Left renal pelvis (tissue), 4 donors: ENCODE data around the gene BLTP3A. TPM values are rescaled to one million over a fixed set of nuclear protein-coding genes. Genes with fewer than 3 reads are reported as not detected.
"Not testable (repeated sequence)": the region's sequence is repeated elsewhere in the genome, so short reads cannot be mapped to it uniquely, and the experiment has no call there.

Experiments used
- DNase-seq, 4 donors: peaks; one replicate each; pipeline ENCODE4 v3.0.0-alpha.2; 2013; ENCODE audit warnings: low read depth in 4 of 4, low spot score in 3 of 4
- polyA plus RNA-seq, 4 donors: library from polyadenylated mRNA; unstranded; fragments of 120-200 nt; gene quantifications; one replicate each; pipeline ENCODE4 v1.2.1, GENCODE V29; 2013; ENCODE audit not compliant: insufficient read length in 4 of 4

The BLTP3A gene
- polyA plus RNA-seq, 4 donors, result 9.6 to 14.8 (median 13.8) TPM

- DNase-seq, result not testable (repeated sequence)
Measured at GRCh38 chr6:34787152-34787551, 4.7 kb upstream of the BLTP3A start.

DNA sequence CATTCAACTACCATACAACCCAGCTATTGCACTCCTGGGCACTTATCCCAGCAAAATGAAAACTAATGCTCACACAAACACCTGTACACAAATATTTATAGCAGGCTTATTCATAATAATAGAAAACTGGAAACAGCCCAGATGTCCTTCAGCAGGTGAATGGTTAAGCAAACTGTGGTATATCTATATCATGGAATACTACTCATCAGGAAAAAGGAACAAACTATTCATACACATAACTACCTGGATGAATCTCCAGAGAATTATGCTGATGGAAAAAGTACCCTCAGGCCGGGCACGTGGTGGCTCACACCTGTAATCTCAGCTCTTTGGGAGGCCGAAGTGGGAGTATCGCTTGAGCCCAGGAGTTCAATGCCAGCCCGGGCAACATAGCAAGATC, 3.8 kb upstream of the BLTP3A start:
- no peak for DNase-seq

- peak in 2 of 4 donors; percentile 5 to 27 for DNase-seq
Measured at GRCh38 chr6:34791164-34791700, 651 bp upstream of the BLTP3A start.

DNA sequence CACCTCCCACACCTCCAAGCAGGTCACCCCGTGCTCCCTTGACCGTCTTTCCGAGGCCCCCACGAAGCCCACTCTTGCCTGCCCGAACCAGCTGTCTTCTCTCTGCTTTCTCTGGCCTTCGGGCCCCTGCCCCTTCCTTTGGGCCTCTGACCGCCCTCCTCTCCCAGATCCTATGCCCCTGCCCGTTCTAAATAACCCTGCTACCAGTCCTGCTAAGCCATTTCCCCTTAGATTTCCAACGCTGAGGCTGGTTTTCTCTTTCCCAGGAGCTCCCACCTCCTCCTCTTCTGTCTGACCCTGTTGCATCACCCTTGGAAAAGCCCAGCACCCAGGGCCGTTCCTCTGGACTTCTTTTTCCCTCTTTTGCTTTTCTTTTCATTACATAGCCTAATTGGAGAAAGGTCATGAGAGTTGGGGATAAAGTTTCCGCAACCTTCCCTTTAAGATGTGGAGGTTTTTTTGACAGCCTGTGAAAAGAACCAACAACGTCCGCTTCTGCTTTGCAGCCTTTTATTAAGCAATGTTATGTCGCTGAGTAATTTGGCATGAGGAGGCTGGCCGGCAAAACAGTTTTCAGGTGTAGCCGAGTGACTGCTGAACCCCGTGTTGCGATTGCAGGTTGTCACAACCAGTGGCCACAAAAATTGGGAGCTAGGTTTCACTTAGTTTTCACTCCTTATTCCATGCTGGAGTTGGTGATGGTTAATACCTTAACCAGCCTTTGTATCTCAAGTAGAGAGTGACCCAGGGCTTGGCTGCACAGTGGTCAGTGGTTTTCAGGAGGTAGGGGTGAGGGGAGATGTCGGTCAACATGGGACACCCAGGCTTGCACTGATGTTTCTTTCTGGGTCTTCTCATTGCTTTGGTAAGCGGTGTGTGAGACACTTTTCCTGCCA, 970 bp downstream of the BLTP3A start:
- peak; percentile 12 to 35 (median 26) for DNase-seq

GRCh38 chr6:34793877-34794276, 2.0 kb downstream of the BLTP3A start:
- no peak for DNase-seq

DNA sequence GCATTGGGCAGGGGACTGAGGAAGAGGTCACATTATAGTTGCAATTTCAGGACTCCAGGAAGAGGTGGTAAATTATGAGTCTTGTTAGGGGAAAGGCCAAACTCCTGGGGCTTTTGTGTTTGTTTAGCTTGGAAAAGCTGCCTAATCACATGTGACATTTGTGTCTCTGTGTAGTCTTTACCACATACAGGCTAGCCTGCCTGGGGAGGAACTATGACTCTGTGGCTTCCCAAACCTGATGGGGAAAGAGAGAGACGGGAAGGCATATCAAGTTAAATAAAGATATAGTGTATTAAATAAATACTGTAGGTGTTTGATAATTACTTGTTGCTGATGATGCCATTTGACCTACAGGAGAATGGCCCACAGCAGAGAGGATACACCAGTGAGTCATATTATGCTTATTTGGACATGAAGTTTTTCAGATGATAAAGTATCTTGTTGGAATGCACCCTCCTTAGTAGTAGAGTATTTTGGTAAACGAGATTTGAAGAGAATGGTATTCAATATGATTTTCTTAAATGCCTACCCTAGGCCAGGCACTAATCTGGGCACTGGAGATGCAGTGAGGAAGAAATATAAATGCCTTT, 4.0 kb downstream of the BLTP3A start:
- no peak for DNase-seq

- DNase-seq, result no peak
Measured at GRCh38 chr6:34798057-34798456, 6.2 kb downstream of the BLTP3A start.

GRCh38 chr6:34799547-34799946, 7.7 kb downstream of the BLTP3A start:
- DNase-seq, result no peak

GRCh38 chr6:34804543-34804942, 12.7 kb downstream of the BLTP3A start:
- DNase-seq, result no peak

- DNase-seq, result not testable (repeated sequence)
Measured at GRCh38 chr6:34805074-34805473, 13.2 kb downstream of the BLTP3A start.

DNA sequence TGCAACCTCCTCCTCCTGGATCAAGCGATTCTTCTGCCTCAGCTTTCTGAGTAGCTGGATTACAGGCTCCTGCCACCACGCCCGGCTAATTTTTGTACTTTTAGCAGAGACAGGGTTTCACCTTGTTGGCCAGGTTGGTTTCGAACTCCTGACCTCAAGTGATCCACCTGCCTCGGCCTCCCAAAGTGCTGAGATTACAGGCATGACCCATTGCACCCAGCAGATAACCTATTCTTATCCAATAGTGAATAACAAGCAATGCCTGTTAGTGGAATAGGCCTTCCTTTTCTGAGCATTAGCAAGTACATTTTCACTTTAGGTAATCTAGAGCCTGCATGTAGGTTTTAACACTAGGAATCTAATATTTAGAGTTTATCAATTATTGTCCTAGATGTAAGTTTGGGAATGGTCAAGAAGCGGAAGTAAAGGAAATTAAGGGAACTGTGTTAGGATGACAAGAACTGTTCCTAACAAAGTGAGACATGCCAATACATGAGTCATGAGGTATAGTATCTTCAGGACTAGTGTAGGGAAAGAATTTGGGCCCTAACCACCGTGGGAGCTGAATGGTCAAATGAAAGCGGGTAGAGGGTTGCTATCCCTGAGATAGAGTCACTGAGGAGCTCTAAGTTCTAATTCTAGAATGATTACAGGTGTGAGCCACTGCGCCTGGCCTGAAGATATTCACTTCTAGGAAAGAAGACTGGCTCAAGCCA, 15.0 kb downstream of the BLTP3A start:
- no peak for DNase-seq

DNA sequence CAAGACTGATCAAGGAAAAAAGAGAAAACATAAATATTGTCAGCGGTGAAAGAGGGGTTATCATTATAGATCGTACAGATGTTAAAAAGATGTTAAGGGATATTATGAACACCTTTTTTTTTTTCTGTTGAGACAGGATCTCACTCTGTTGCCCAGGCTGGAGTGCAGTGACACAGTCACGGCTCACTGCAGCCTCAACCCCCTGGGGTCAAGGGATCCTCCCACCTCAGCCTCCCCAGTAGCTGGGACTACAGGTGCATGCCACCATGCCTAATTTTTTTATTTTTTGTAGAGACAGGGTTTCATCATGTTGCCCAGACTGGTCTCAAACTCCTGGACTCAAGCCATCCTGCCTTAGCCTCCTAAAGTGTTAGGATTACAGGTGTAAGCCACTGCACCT, 16.6 kb downstream of the BLTP3A start:
- DNase-seq, result not testable (repeated sequence)

- DNase-seq, result not testable (repeated sequence)
Measured at GRCh38 chr6:34809419-34809818, 17.5 kb downstream of the BLTP3A start.

- no peak for DNase-seq
Measured at GRCh38 chr6:34810017-34810882, 18.4 kb downstream of the BLTP3A start.

DNA sequence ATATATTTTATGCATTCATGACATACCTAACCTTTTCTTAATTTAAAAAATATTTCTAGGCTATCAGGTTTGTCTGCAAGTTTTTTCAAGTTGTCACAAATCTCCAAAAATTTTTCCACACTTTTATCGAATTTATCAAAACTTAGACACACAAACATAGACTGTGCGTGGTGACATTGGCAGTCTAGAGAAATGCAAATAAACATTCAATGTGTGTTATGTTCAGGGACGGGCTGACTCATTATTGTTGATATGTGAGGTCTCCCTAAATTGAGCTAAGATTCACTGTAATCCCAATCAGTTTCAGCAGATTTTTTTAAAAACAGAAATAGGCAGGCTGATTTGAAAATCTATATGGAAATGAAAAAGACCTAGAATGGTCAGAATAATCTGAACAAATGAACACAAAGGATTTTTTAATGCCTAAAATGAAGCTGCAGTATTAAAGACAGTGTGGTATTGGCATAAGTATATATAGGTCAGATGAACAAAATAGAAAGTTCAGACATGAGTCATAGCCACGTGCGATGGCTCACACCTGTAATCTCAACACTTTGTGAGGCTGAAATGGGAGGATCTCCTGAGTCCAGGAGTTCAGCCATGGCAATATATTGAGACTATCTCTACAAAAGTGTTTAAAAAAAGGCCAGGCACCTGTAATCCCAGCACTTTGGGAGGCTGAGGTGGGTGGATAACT, 19.2 kb downstream of the BLTP3A start:
- DNase-seq, result no peak

GRCh38 chr6:34813028-34813713, 21.3 kb downstream of the BLTP3A start:
- no peak for DNase-seq

- DNase-seq, result no peak
Measured at GRCh38 chr6:34816635-34817301, 24.9 kb downstream of the BLTP3A start.

DNA sequence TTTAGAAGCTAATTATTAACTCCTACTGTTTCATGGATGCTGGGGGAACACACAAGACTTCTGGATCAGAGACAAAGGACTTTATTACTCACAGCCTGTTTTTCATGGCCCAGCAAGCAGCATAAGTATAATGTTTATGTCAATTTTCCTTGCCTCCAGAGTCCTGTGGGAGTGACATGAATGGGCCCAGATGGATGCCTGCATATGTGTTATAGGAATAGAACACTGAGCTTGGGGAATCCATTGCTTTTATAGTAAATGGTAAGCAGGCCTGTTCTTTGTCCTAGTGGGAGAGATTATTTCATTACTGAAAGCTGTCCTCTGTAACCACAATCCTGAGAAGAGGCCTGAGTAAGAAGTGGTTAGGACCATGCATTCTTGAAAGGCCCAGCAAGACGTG, 25.6 kb downstream of the BLTP3A start:
- DNase-seq, result no peak
